A673 (cell line): ENCODE results near the gene HMCN1.

Experiments used
- EZH2 ChIP-seq: fragments of 200-600 bp; sonication (generic); IDR thresholded peaks from 2 replicates; pipeline ENCODE4 v1.6.1; 2017; ENCODE audit warnings: borderline replicate concordance, low read depth, mild to moderate bottlenecking, mixed read lengths, antibody characterized with exemption, low read length; ENCODE audit not compliant: poor library complexity, severe bottlenecking
- TF ChIP-seq, protein P1 (sequence below): fragments of 300-800, 200-600 bp; sonication (generic); conservative IDR thresholded peaks from 2 replicates; pipeline ENCODE4 v1.5.1; 2017; ENCODE audit warnings: low read depth, mild to moderate bottlenecking, antibody characterized with exemption, low read length, moderate library complexity, mixed read lengths

DNA sequence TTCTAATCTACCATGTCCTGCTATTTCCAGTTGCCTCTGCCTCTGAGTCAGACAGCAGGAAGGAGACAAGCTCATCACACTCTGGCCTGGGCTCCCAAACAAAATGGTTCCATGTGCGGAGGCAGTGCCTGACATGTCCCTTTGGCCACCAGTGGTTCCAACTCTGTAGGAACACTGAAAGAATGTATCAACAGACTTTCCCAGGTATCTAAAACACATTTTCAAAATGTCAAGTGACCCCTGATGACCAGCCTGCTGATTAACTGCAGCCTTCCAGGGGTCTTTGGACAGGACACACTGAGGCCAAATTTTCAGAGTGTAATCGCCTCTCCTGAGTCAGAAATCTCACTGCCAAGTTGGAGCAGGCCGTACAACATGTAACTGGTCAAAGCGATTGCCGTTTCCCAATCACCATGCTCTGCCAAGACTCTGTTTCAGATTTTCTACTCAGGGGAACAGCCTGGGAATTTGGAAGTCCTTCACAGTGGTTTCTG, 468.1 kb downstream of the HMCN1 start:
- TF ChIP-seq, protein P1, sequence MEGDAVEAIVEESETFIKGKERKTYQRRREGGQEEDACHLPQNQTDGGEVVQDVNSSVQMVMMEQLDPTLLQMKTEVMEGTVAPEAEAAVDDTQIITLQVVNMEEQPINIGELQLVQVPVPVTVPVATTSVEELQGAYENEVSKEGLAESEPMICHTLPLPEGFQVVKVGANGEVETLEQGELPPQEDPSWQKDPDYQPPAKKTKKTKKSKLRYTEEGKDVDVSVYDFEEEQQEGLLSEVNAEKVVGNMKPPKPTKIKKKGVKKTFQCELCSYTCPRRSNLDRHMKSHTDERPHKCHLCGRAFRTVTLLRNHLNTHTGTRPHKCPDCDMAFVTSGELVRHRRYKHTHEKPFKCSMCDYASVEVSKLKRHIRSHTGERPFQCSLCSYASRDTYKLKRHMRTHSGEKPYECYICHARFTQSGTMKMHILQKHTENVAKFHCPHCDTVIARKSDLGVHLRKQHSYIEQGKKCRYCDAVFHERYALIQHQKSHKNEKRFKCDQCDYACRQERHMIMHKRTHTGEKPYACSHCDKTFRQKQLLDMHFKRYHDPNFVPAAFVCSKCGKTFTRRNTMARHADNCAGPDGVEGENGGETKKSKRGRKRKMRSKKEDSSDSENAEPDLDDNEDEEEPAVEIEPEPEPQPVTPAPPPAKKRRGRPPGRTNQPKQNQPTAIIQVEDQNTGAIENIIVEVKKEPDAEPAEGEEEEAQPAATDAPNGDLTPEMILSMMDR = no peak
- TF ChIP-seq EZH2 = no peak
